Mesenchymal stem cell (in vitro differentiated cells and primary cell): ENCODE data around the gene PCDHA5.
"Not testable (repeated sequence)": the region's sequence is repeated elsewhere in the genome, so short reads cannot be mapped to it uniquely, and the experiment has no call there.

Experiments used
- DNase-seq: peaks from one replicate; pipeline ENCODE4 v3.0.0-alpha.2; 2013
- H2AFZ ChIP-seq: one replicate; pipeline ENCODE4 v1.6.1; 2013; ENCODE audit warnings: low read depth, mild to moderate bottlenecking, control low read depth, inconsistent platforms, low read length, moderate library complexity
- H2AK5ac ChIP-seq: 2 replicates; pipeline ENCODE4 v1.6.1; 2013; ENCODE audit warnings: low read length, moderate library complexity, mild to moderate bottlenecking, inconsistent platforms; ENCODE audit not compliant: severe bottlenecking
- H2BK120ac ChIP-seq: one replicate; pipeline ENCODE4 v1.6.1; 2013; ENCODE audit warnings: low read depth, mild to moderate bottlenecking, inconsistent platforms, low read length, moderate library complexity
- H2BK12ac ChIP-seq, 2 experiments: one replicate each; pipeline ENCODE4 v1.6.1; 2013; ENCODE audit warnings: inconsistent platforms in 2 of 2, low read length in 2 of 2, mild to moderate bottlenecking in 2 of 2, moderate library complexity in 2 of 2, control low read depth in 1 of 2
- H2BK15ac ChIP-seq: one replicate; pipeline ENCODE4 v1.6.1; 2013; ENCODE audit warnings: mild to moderate bottlenecking, low read depth, inconsistent platforms; ENCODE audit not compliant: poor library complexity, severe bottlenecking
- H2BK5ac ChIP-seq: 2 replicates; pipeline ENCODE4 v1.6.1; 2013; ENCODE audit warnings: low read depth, mild to moderate bottlenecking, low read length, control low read depth, inconsistent platforms; ENCODE audit not compliant: poor library complexity, severe bottlenecking
- H3K14ac ChIP-seq, 2 experiments: one replicate each; pipeline ENCODE4 v1.6.1; 2013; ENCODE audit warnings: inconsistent platforms in 2 of 2, low read length in 2 of 2, control low read depth in 1 of 2, mild to moderate bottlenecking in 1 of 2, moderate library complexity in 1 of 2
- H3K18ac ChIP-seq, 2 experiments: one replicate each; pipeline ENCODE4 v1.6.1; 2013; ENCODE audit warnings: inconsistent platforms in 2 of 2, low read length in 2 of 2, control low read depth in 1 of 2, low read depth in 1 of 2, mild to moderate bottlenecking in 1 of 2
- H3K23ac ChIP-seq, 2 experiments: one replicate each; pipeline ENCODE4 v1.6.1; 2013; ENCODE audit warnings: inconsistent platforms in 2 of 2, low read length in 2 of 2, mild to moderate bottlenecking in 2 of 2, moderate library complexity in 2 of 2, control low read depth in 1 of 2
- H3K27ac ChIP-seq: 2 replicates; pipeline ENCODE4 v1.5.1; 2013; ENCODE audit warnings: mild to moderate bottlenecking, moderate library complexity, low read length, control low read depth, inconsistent platforms; ENCODE audit not compliant: poor library complexity, severe bottlenecking
- H3K27me3 ChIP-seq, 2 experiments: 2 replicates each; pipeline versions ENCODE4 v1.6.1 to v1.7.0; 2013; ENCODE audit warnings: low read length in 2 of 2, mild to moderate bottlenecking in 2 of 2, moderate library complexity in 2 of 2, control low read depth in 1 of 2, inconsistent platforms in 1 of 2; ENCODE audit not compliant: control insufficient read depth in 1 of 2, insufficient read depth in 1 of 2
- H3K36me3 ChIP-seq, 2 experiments: 2 replicates each; pipeline versions ENCODE4 v1.6.1 to v1.7.0; 2013; ENCODE audit warnings: low read length in 2 of 2, control low read depth in 1 of 2, inconsistent platforms in 1 of 2, low read depth in 1 of 2, mild to moderate bottlenecking in 1 of 2; ENCODE audit not compliant: insufficient read depth in 2 of 2, control insufficient read depth in 1 of 2
- H3K4ac ChIP-seq, 2 experiments: one replicate each; pipeline ENCODE4 v1.6.1; 2013; ENCODE audit warnings: inconsistent platforms in 2 of 2, low read length in 2 of 2, mild to moderate bottlenecking in 2 of 2, moderate library complexity in 2 of 2, control low read depth in 1 of 2, low read depth in 1 of 2
- H3K4me1 ChIP-seq: 2 replicates; pipeline ENCODE4 v1.6.1; 2013; ENCODE audit warnings: low read depth, low read length, control low read depth; ENCODE audit not compliant: control insufficient read depth, insufficient read depth
- H3K4me2 ChIP-seq: 2 replicates; pipeline ENCODE4 v1.6.1; 2013; ENCODE audit warnings: low read length, mild to moderate bottlenecking, inconsistent platforms; ENCODE audit not compliant: poor library complexity, severe bottlenecking
- H3K4me3 ChIP-seq, 2 experiments: 2 replicates each; pipeline versions ENCODE4 v1.5.1 to v1.7.0; 2013; ENCODE audit warnings: low read length in 2 of 2, mild to moderate bottlenecking in 2 of 2, control low read depth in 1 of 2, low read depth in 1 of 2; ENCODE audit not compliant: insufficient read depth in 1 of 2
- H3K79me1 ChIP-seq: replicated peaks from 2 replicates; pipeline ENCODE4 v1.6.1; 2013; ENCODE audit warnings: mild to moderate bottlenecking, control low read depth, low read length, inconsistent platforms; ENCODE audit not compliant: poor library complexity, severe bottlenecking
- H3K9ac ChIP-seq: 2 replicates; pipeline ENCODE4 v1.7.0; 2013; ENCODE audit warnings: mild to moderate bottlenecking, low read length, moderate library complexity
- H3K9me3 ChIP-seq: 2 replicates; pipeline ENCODE4 v1.7.0; 2013; ENCODE audit warnings: mild to moderate bottlenecking, low read length; ENCODE audit not compliant: control insufficient read depth
- H4K8ac ChIP-seq: one replicate; pipeline ENCODE4 v1.6.1; 2013; ENCODE audit warnings: inconsistent platforms, mild to moderate bottlenecking, low read length, moderate library complexity
- H4K91ac ChIP-seq: one replicate; pipeline ENCODE4 v1.6.1; 2013; ENCODE audit warnings: mild to moderate bottlenecking, low read length, inconsistent platforms
- WGBS: methylation state at CpG from one replicate; pipeline ENCODE4 v1.1.7; 2013; ENCODE audit warnings: mixed read lengths; 5-methylcytosine and 5-hydroxymethylcytosine counted together

PCDHA5 gene

DNA sequence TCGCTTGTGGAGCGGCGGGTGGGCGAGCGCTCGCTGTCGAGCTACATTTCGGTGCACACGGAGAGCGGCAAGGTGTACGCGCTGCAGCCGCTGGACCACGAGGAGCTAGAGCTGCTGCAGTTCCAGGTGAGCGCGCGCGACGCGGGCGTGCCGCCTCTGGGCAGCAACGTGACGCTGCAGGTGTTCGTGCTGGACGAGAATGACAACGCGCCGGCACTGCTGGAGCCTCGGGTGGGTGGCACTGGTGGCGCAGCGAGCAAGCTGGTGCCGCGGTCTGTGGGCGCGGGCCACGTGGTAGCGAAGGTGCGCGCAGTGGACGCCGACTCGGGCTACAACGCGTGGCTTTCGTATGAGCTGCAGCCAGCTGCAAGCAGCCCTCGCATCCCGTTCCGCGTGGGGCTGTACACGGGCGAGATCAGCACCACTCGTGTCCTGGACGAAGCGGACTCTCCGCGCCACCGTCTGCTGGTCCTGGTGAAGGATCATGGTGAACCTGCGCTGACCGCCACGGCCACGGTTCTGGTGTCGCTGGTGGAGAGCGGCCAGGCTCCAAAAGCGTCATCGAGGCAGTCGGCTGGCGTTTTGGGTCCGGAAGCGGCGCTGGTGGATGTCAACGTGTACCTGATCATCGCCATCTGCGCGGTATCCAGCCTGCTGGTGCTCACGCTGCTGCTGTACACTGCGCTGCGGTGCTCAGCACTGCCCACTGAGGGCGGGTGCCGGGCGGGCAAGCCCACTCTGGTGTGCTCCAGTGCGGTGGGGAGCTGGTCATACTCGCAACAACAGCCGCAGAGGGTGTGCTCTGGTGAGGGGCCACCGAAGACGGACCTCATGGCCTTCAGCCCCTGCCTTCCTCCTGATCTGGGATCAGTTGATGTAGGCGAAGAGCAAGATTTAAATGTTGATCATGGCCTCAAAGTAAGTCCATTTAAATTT is 21.7 kb downstream of the PCDHA5 start:
- Histone ChIP-seq H2BK15ac (no peak overlapping the region), H3K4me2 (no peak overlapping the region), H3K14ac (no peak overlapping the region), H3K23ac (no peak overlapping the region), H4K91ac (no peak overlapping the region), H3K27ac (no peak overlapping the region), H3K18ac (no peak overlapping the region), H3K9me3 (peaks cover 38% of the 10 kb centered on the region), H3K4me3 (no peak overlapping the region), H2BK120ac (no peak overlapping the region), H2AFZ (no peak overlapping the region), H2AK5ac (no peak overlapping the region), H3K27me3 (no peaks in the 10 kb centered on the region), H2BK5ac (no peak overlapping the region), H4K8ac (no peak overlapping the region), H3K79me1 (no peaks in the 10 kb centered on the region), H3K9ac (no peak overlapping the region), H3K36me3 (peaks cover 0 to 11% of the 10 kb centered on the region in 2 experiments), H3K4ac (no peak overlapping the region), H2BK12ac (no peak overlapping the region), H3K4me1 (no peaks in the 10 kb centered on the region)
- 97% methylated on average over 46 of the region's 87 CpGs for WGBS
- no peak for DNase-seq

GRCh38 chr5:140848139-140849102 is 27.0 kb downstream of the PCDHA5 start, which contains the start of gene PCDHA9:
Gene PCDHA9 (plus strand): TSS chr5:140848382. CDS start chr5:140848496, 114 bp downstream.
- not testable (repeated sequence) for H3K4me1 ChIP-seq, H3K27me3 ChIP-seq, H4K8ac ChIP-seq, H3K27ac ChIP-seq, H3K18ac ChIP-seq, H3K4me2 ChIP-seq, H3K4ac ChIP-seq, H2AK5ac ChIP-seq, H2AFZ ChIP-seq, DNase-seq, H3K36me3 ChIP-seq, H2BK12ac ChIP-seq, H2BK5ac ChIP-seq, H3K79me1 ChIP-seq, H2BK120ac ChIP-seq, H3K4me3 ChIP-seq, H3K9ac ChIP-seq, H3K14ac ChIP-seq, H3K23ac ChIP-seq, H2BK15ac ChIP-seq, H4K91ac ChIP-seq
- WGBS = 96% methylated on average over 20 of the region's 48 CpGs
- H3K9me3 ChIP-seq = peaks cover 42% of the 10 kb centered on the region

DNA sequence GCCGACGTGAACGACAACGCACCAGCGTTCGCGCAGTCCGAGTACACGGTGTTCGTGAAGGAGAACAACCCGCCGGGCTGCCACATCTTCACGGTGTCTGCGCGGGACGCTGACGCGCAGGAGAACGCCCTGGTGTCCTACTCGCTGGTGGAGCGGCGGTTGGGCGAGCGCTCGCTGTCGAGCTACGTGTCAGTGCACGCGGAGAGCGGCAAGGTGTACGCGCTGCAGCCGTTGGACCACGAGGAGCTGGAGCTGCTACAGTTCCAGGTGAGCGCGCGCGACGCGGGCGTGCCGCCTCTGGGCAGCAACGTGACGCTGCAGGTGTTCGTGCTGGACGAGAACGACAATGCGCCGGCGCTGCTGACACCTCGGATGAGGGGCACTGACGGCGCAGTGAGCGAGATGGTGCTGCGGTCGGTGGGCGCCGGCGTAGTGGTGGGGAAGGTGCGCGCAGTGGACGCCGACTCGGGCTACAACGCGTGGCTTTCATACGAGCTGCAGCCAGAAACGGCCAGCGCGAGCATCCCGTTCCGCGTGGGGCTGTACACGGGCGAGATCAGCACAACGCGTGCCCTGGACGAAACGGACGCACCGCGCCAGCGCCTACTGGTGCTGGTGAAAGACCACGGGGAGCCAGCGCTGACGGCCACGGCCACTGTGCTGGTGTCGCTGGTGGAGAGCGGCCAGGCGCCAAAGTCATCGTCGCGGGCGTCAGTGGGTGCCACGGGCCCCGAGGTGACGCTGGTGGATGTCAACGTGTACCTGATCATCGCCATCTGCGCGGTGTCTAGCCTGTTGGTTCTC is 28.6 kb downstream of the PCDHA5 start:
- not testable (repeated sequence) for H4K91ac ChIP-seq, H2BK5ac ChIP-seq, H2BK15ac ChIP-seq, H2AK5ac ChIP-seq, H3K27ac ChIP-seq, H3K27me3 ChIP-seq, H4K8ac ChIP-seq, H3K4me1 ChIP-seq, H3K4me2 ChIP-seq, H2BK12ac ChIP-seq, H3K36me3 ChIP-seq, H3K4me3 ChIP-seq, H2AFZ ChIP-seq, H3K18ac ChIP-seq, H2BK120ac ChIP-seq, H3K4ac ChIP-seq, H3K14ac ChIP-seq, H3K23ac ChIP-seq, DNase-seq, H3K79me1 ChIP-seq, H3K9ac ChIP-seq
- peaks cover 41% of the 10 kb centered on the region for H3K9me3 ChIP-seq
- 97% methylated on average over 73 of the region's 101 CpGs for WGBS
